ENCODE data around the gene VWA5B2.

DNA sequence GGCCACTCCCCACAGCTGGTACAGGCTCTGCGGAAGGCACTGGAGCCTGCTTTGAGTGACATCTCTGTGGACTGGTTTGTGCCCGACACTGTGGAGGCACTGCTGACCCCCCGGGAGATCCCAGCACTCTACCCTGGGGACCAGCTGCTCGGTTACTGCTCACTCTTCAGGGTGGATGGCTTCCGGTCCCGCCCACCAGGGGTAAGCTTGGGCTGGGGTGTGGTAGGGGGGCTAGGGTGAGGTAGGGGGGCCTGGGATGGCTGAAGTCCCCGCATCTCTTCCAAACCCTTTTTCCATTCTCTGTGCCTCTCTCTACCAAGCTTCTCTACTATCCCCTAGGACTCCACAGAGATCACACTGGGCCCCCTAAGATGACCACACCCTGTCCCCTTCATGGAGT, 7.8 kb downstream of the VWA5B2 start:
- TF ChIP-seq POLR2AphosphoS5 (IDR thresholded peaks at IDR 0.05) (no peak), SMC3 (conservative IDR thresholded peaks at IDR 0.05; ENCODE audit: poor library complexity) (no peak), MXI1 (conservative IDR thresholded peaks at IDR 0.05; ENCODE audit: poor library complexity, severe bottlenecking) (no peak), EP300 (conservative IDR thresholded peaks at IDR 0.05; ENCODE audit: poor library complexity, severe bottlenecking) (no peak), RAD21 (conservative IDR thresholded peaks at IDR 0.05) (no peak), EZH2 (IDR thresholded peaks at IDR 0.05; ENCODE audit: borderline replicate concordance, insufficient read depth, low read length, poor library complexity, severe bottlenecking) (no peak), TAF1 (IDR thresholded peaks at IDR 0.05; ENCODE audit: low read depth) (no peak)
- TF ChIP-seq, protein P1, sequence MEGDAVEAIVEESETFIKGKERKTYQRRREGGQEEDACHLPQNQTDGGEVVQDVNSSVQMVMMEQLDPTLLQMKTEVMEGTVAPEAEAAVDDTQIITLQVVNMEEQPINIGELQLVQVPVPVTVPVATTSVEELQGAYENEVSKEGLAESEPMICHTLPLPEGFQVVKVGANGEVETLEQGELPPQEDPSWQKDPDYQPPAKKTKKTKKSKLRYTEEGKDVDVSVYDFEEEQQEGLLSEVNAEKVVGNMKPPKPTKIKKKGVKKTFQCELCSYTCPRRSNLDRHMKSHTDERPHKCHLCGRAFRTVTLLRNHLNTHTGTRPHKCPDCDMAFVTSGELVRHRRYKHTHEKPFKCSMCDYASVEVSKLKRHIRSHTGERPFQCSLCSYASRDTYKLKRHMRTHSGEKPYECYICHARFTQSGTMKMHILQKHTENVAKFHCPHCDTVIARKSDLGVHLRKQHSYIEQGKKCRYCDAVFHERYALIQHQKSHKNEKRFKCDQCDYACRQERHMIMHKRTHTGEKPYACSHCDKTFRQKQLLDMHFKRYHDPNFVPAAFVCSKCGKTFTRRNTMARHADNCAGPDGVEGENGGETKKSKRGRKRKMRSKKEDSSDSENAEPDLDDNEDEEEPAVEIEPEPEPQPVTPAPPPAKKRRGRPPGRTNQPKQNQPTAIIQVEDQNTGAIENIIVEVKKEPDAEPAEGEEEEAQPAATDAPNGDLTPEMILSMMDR (IDR thresholded peaks at IDR 0.05; ENCODE audit: poor library complexity, severe bottlenecking): no peak

All from neural cell (in vitro differentiated cells).